ENCODE data around the gene PSMD8.

GRCh38 chr19:38336638-38337359 is 37.6 kb upstream of the PSMD8 start:
- no peak for TF ChIP-seq CTCF (conservative IDR thresholded peaks at IDR 0.05; ENCODE audit: low read length)
- no peak for TF ChIP-seq EZH2phosphoT487 (IDR thresholded peaks at IDR 0.05; ENCODE audit: borderline replicate concordance, low read depth, low read length)
